GM18873 (cell line): Measurements from ENCODE around the gene VAX1.

Experiments used
- ATAC-seq: cut with Tn5 transposase; IDR thresholded peaks from one replicate; pipeline ENCODE4 v1.9.1; 2021; ENCODE audit warnings: mild to moderate bottlenecking, moderate library complexity, moderate number of reproducible peaks; ENCODE audit not compliant: unreplicated experiment, low FRiP score

The VAX1 gene

DNA sequence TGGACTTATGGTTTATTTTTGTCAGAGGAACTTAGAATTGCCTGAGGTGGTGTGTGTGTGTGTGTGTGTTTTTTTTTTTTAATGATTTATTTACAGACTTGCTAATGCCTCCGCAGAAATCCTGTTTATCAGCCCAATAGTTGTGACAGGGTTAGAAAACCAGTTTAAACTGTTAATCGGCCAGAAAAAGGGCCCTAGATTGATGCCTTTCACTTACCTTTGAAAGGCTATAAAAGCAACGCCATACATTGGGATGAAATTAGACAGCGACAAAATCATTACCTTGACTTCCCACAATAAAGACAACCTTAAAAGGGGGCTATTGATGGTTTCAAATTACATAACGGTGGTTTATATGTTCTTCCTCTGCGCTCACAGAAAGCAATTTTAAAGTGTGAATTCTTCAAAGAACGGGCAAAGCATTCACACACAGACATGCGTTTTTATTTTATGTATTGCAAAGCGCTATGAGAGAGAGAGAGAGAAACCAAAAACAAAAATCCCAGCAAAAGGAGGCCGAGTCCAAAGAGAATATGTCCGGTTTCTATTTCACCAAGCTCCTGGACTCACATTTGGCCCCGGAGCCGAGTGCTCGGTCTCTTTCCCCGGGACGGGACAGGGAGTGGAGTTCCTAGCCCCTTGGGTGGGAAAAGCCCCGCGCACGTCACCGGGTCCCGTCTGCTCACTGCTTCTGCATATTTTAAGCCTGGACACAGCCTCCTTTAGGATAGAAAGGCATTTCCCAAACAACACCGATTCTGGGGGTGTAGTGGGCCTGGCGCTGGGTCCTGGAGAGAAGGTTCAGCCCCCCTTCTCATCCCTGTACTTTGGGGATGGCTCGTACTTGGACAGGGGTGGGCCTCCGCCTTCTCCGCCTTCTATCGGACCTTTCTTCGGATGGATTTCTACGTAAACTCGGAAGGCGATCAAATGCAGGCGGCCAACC, 26.8 kb upstream of the VAX1 start:
- ATAC-seq, result no peak

- no peak for ATAC-seq
Observed at GRCh38 chr10:117163954-117164548, 26.0 kb upstream of the VAX1 start.

DNA sequence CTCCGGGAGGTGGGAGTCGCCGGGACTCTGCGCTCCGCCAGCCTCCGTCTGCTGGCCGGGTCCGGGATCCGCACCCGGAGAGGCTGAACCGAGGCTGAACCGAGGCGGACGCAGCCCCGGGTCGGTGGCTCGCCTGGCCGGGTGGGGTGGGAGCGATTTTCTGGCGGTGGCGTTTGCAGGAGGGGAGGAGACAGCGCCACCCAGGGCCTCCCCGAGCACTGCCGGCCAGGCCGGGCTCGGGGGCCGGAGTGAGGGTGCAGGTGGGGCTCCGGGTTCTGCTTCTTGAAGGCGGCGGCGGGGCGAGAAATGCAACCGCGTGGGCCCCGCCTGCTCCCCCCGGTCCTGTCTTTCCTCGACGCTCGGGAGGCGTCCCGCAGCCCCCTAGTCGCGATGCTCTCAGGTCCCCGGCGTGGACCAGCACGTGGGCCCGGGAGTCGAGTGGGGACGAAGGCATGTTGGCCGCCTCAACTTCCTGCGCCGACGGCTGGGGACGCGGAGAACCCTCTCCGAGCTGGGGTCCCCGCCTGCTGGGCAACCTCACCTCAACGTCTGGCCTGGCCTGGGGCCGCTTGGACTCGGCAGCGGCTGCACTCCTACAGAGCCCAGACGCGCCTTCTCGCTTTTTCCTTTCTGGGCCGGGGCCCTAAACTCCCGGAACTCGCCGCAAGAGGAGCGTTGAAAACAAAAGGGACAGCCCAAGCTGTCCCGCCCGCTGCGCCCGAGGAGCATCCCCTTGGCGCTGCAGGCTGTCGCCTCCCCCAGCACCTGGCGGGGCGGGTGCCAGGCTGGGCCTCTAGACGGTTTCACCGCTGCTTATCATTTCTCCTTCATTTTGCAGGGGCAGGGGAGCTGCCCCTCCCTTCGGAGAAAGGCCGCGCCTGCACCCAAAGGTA, 25.2 kb upstream of the VAX1 start:
- ATAC-seq, result no peak

DNA sequence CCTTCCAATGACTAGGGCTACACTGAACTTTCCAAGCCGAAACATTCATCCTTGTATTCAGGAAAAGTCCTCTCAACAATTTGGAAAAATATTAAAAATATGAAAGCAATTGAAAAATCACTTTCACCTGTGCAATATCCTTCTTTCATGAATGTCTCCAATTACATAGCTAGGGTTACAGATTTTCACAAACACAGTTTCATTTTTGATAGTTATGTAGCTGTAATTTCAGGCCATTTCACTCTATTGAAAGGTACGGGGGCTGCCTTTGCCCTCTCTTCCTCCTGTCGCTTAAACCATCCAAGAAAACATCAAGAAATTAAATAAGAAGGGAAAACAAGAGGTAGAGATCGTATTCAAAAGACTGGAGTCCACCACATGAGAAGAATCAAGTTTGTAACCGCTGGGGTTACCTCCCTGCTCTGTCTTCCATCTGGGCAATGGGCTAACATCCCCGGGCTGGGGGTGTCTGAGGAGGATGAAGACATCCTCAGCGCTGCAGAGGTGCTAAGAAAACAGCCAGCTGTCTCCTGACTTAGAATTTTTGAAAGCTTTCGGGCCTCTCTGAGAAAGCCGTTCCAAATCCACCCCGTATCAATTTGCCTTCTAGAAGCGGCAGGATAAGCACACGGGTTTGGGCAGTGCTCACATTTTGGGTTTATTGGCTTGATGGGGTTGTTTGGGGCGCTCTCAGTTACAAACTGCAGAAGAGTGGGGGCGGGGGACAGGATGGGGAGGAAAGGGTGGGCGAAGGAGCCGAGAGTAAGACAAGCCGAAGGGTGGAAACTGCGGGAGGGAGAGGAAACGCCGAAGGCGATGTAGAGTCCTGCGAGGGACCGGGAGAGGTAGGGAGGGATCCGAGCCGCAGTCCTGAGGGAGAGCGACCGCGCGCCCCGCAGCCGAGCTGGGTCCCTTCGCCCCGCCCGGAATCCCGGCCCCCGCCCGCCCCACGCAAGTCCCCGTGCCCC, 24.3 kb upstream of the VAX1 start:
- ATAC-seq, result no peak

DNA sequence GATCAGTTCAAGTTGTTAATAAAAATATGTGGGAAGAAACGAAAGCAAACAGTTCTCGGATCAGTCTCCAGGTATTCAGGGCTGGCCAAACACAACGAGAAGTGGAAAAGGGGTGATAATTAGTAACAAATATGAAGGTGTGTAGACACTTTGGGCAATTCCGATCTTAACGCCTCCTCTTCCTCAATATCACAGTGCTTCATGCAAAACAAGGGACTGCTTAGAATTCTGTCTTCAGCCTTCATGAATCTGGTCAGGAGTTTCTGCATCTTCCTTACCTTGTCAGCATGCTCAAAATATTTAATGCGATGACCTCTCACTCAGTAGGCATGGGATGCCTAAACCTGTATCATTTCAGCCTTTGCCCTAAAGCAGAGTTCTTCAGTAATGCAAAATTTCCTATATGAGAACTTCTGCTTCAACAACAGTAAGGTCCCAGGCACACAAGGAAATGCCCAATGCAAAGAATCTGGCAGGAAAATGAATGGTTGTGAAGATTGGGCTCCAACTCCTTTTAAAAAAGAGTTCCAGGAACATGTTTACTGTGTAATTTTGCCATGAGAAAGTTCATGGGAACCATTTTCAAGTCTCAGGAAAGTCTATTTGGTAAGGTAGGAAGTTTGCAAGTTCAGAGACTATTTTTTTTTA, 23.4 kb upstream of the VAX1 start:
- ATAC-seq, result no peak

DNA sequence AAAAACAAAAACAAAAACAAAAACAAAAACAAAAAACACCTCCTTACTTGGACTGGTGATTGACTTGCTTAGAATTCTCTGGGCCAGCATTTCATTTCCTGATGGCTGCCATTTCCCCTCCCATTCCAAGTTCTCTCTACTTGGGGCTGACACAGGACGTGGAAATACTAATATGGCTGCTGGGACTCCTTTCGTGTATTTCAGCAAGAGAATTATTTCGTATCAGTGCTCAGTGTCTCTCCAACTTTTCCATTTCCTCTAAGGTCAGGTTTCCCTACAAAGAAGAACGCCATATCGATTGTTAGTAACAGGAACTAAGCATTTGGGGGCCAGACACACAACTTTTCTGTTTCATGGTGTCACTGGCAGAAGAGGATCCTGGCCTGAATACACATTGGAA, 22.5 kb upstream of the VAX1 start:
- ATAC-seq, result no peak

DNA sequence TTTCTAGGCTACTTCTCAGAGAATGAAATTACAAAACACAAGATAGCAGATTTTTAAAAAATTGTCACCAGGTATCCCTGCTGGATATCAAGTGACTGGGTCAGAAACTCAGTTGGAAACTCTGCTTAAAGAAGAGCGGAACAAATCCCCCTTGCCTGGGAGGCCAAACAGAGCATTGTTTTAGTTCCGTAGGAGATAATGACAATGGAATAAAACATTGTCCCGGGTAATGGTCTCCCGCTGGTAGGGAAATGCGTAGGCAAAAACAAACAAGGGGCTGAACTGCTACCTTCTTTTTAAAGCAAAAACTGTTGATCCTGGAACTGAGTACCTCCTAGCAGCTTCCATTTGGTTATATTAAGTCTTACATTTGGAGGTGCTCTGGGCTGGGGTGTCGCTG, 21.3 kb upstream of the VAX1 start:
- no peak for ATAC-seq

DNA sequence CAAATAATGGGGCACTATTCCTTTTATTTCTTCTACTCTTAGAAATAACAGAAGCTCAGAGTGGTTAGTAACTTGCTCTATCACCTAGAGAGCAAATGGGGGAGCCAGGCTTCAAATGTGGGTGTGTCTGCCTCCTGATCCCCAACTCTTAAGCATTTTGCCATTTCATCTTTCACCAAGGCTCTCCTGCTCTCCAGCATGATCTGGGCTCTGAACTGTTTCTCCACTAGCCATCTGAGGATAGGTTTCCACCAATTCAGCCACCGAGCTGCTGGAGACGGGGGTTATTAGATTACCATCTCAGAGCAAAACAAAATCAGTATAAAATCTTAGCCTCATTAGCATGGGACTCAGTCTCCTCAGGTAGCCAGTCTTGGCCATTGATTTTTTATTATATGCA, 20.2 kb upstream of the VAX1 start:
- ATAC-seq, result no peak

- no peak for ATAC-seq
Observed at GRCh38 chr10:117152668-117153067, 14.6 kb upstream of the VAX1 start.

DNA sequence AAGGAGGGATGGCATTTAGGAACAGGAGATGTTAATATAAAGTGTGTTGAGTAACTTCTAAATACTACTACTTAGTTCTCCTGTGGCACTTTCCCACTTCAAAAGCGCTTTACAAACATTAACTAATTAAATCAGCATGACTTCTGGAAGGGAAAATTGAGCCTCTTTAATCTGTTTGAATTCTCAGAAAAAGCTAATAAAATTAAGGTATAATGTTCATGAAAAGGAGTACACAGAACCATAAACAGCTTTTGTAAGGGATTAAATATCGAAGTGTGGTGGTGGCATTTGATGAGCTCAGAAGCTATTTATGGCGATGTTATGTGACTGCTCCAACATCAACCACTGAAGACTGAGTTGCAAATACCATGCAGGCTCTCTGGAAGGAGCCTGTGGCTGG, 10.2 kb upstream of the VAX1 start:
- ATAC-seq, result no peak

DNA sequence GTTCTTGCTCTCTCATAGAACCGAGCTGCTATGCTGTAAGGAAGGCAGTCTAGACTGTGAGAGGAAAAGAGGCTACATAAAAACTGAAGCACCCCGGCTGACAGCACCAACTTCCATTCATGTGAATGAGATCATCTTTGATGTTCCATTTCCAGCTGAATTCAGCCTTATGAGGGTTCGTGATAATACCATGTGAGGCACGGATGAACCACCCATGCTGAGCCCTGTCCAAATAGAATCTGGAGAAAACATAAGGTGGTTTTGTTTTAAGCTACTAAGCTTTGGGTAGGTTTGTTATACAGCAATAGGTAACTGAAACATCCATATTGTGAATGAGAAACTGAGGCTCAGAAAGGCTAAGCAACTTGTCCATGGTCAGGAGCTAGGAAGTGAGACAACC, 6.9 kb upstream of the VAX1 start:
- no peak for ATAC-seq

DNA sequence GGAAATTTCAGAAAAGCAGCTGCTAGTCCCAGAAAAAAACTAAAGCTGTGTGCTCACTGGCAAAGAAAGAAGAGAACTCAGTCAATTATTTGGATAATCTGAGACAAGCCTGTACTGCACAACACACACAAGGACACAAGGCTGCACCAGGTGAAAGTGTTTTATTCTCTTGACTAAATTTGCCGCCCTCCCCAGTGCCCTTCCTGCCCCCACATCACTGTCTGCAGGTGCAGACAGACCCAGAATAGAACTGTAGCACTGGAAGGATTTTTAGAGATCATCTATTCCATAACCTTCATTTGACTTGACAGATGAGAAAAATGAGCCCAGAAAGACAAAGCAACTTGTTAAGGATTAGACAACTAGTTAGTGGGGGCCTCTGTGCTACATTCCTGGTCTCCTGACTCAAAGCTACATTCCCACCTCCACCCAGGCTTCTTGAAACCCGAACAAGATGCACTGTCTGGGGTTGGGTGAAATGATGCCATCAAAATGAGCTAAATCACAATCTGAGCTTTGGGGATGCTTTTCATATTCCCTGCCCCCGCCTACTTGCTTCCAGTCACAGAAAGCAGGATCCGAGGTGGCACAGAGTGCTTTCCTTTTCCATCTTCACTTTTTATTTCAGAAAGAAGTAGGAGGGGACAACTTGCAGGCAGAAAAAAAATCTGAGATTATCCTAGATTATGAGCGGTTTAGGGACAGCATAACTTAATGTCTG, 5.2 kb upstream of the VAX1 start:
- ATAC-seq, result no peak

- no peak for ATAC-seq
Observed at GRCh38 chr10:117140525-117140902, 2.4 kb upstream of the VAX1 start.

DNA sequence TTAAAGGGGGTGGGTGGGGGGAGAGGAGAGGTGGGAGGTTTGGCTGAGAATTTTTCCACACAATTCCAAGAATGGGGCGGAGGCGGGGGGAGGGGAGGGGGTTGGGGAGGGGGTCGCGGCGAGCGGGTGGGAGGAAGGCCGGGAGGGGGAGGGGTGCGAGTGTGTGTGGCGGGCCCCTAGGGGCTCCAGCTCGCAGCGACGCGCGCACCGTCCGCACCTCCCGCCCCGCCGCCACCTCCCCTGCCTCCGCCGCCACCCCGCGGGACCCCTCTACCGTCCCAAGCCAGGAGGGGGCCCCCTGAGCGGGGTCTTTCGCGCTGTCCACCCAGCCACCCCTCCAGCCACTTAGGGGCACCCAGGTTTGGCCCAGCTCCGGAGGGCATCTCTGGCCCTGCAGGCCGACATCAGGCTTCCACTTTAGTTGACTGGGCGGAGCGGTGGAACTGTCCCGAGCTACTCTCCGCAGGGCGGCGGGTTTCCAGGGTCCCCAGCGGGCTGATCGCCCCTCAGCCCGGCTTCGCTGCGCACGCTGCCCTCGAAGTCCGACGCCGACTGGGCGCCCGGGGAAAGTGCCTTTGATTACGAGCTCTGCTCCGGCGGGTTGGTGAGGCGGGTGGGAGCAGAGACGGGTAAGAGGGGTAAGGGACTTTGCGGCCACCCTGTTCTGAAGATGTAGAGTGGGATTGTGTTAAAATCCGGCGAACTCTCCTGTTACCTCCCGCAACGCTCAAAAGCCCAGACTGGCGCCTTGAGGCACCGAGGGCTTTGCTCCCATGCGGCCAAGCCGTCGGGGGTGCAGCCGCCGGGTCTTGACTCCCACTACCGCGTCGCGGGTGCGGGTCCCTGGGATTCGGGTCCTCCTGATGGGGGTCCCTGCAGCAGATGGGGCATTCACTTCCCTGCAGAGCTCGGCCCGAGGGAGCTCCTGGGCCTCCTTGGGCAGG, 1.8 kb upstream of the VAX1 start:
- ATAC-seq, result no peak

GRCh38 chr10:117138838-117139580, 939 bp upstream of the VAX1 start:
- no peak for ATAC-seq

DNA sequence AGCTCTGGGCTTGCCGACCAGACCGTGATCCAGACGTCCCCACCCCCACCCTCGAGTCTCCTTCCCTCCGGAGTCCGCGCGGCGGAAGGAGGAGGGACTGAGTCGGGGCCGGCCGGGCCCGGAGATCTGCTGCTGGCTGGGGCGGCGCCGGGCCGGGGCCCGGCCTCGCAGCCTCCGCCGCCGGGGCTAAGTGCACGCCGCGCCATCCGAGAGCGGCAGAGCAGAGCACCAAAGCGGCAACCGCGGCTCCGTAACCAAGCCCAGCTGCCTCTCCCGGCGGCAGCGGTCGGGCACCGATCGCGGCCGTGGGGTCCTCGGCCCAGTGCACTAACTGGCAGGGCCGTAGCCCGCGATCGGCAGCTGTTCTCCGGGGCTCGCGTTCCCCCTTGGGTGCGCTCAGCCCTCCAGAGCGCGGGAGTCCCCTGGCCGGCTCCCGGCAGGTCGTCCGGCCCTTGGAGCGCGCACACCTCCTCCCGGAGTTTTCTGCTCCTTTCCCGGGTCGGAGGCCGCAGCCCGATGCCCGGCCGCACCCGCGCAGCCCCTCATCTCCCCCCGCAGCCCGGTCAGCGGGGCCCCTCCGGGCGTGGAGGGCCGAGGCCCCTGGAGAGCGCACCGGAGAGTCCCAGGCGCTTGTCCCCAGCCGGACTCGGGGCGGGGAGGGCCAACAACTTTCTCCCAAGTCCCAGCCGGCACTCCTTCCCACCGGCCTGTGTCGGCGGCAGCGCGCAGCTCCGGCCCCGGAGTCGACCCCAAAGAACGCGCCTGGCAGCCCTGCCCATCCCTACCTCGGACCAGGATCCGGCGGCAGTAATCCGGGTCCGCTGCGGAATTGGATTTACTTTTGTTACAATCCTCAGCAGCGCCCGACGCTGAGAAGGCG, 799 bp downstream of the VAX1 start:
- no peak for ATAC-seq
